ENCODE results near the gene ULBP2. TPM values are rescaled to one million over a fixed set of nuclear protein-coding genes. Genes with fewer than 3 reads are reported as not detected.

Gene ULBP2
- total RNA-seq, 1 experiment from 2014 or later, result 0.56 TPM

GRCh38 chr6:149991838-149992237 lies 50.0 kb downstream of the ULBP2 start:
- peak overlapping the region; percentile 64; the same call in 1 of the 2 replicates for H3K4me3 ChIP-seq (ENCODE audit: low read length)
- no peak overlapping the region for H3K9ac ChIP-seq (ENCODE audit: low read length)
- no peaks in the 10 kb centered on the region for H4K20me1 ChIP-seq (ENCODE audit: insufficient read depth, low read depth, low read length)
- no peaks in the 10 kb centered on the region for H3K9me2 ChIP-seq (replicated peaks; ENCODE audit: insufficient read depth, low read length)
- no peak overlapping the region for H3K27ac ChIP-seq (ENCODE audit: low read length)
- H2AFZ ChIP-seq (ENCODE audit: low read length), result peak overlapping the region; percentile 96; the same call in 1 of the 2 replicates
- H3K4me1 ChIP-seq (ENCODE audit: low read length), result peaks cover 17% of the 10 kb centered on the region
- no peaks in the 10 kb centered on the region for H3K27me3 ChIP-seq (ENCODE audit: low read length)
- H3K9me3 ChIP-seq (ENCODE audit: low read length), result no peaks in the 10 kb centered on the region
- peak overlapping the region; percentile 74 for H3K4me2 ChIP-seq (ENCODE audit: low read depth, low read length, poor library complexity, severe bottlenecking)
- no peaks in the 10 kb centered on the region for H3K36me3 ChIP-seq (ENCODE audit: insufficient read depth, low read length)
- no peaks in the 10 kb centered on the region for H3K79me2 ChIP-seq (ENCODE audit: low read length)
- DNase-seq, result no peak

- Histone ChIP-seq H3K79me2 (ENCODE audit: low read length) (no peaks in the 10 kb centered on the region), H2AFZ (ENCODE audit: low read length) (no peak overlapping the region), H3K4me3 (ENCODE audit: low read length) (no peak overlapping the region), H3K36me3 (ENCODE audit: insufficient read depth, low read length) (no peaks in the 10 kb centered on the region), H3K27ac (ENCODE audit: low read length) (no peak overlapping the region), H4K20me1 (ENCODE audit: insufficient read depth, low read depth, low read length) (no peaks in the 10 kb centered on the region), H3K9me2 (replicated peaks; ENCODE audit: insufficient read depth, low read length) (no peaks in the 10 kb centered on the region), H3K9ac (ENCODE audit: low read length) (no peak overlapping the region), H3K9me3 (ENCODE audit: low read length) (no peaks in the 10 kb centered on the region), H3K4me2 (ENCODE audit: low read depth, low read length, poor library complexity, severe bottlenecking) (no peak overlapping the region), H3K27me3 (ENCODE audit: low read length) (no peaks in the 10 kb centered on the region), H3K4me1 (ENCODE audit: low read length) (peaks cover 14% of the 10 kb centered on the region)
- DNase-seq, result no peak
Measured at GRCh38 chr6:149995235-149995750, 53.5 kb downstream of the ULBP2 start.

- Histone ChIP-seq H4K20me1 (ENCODE audit: insufficient read depth, low read depth, low read length) (no peaks in the 10 kb centered on the region), H3K27ac (ENCODE audit: low read length) (no peak overlapping the region), H3K4me3 (ENCODE audit: low read length) (no peak overlapping the region), H3K79me2 (ENCODE audit: low read length) (no peaks in the 10 kb centered on the region), H3K27me3 (ENCODE audit: low read length) (no peaks in the 10 kb centered on the region), H3K9me2 (replicated peaks; ENCODE audit: insufficient read depth, low read length) (no peaks in the 10 kb centered on the region), H3K4me2 (ENCODE audit: low read depth, low read length, poor library complexity, severe bottlenecking) (no peak overlapping the region), H3K9ac (ENCODE audit: low read length) (no peak overlapping the region), H3K4me1 (ENCODE audit: low read length) (peaks cover 8% of the 10 kb centered on the region), H3K36me3 (ENCODE audit: insufficient read depth, low read length) (no peaks in the 10 kb centered on the region), H3K9me3 (ENCODE audit: low read length) (no peaks in the 10 kb centered on the region), H2AFZ (ENCODE audit: low read length) (no peak overlapping the region)
- DNase-seq, result no peak
Measured at GRCh38 chr6:149995971-149996370, 54.2 kb downstream of the ULBP2 start.

Other genes with a start within 250 kb of the ULBP2 start
- 13.5 and 29.7 TPM in 2 replicates for gene LATS1, start 223.9 kb upstream of the ULBP2 start, total RNA-seq (2014; rRNA removed; shearing (Covaris generic); ENCODE audit: low replicate concordance)
- gene NUP43, start 195.5 kb upstream of the ULBP2 start, total RNA-seq (2014; rRNA removed; shearing (Covaris generic); ENCODE audit: low replicate concordance), result 35.7 and 37.8 TPM in 2 replicates
- 79.1 and 116 TPM in 2 replicates for gene PCMT1, start 192.3 kb upstream of the ULBP2 start, total RNA-seq (2014; rRNA removed; shearing (Covaris generic); ENCODE audit: low replicate concordance)
- 3.5 and 5.4 TPM in 2 replicates for gene LRP11, start 77.7 kb upstream of the ULBP2 start, total RNA-seq (2014; rRNA removed; shearing (Covaris generic); ENCODE audit: low replicate concordance)
- not detected in 2 replicates for gene RAET1E, start 43.9 kb upstream of the ULBP2 start, total RNA-seq (2014; rRNA removed; shearing (Covaris generic); ENCODE audit: low replicate concordance)
- gene RAET1G, start 18.9 kb upstream of the ULBP2 start, total RNA-seq (2014; rRNA removed; shearing (Covaris generic); ENCODE audit: low replicate concordance), result not detected in 2 replicates
- gene ULBP1, start 21.9 kb downstream of the ULBP2 start, total RNA-seq (2014; rRNA removed; shearing (Covaris generic); ENCODE audit: low replicate concordance), result 1.0 and 5.1 TPM in 2 replicates
- not detected in 2 replicates for gene RAET1L, start 83.5 kb downstream of the ULBP2 start, total RNA-seq (2014; rRNA removed; shearing (Covaris generic); ENCODE audit: low replicate concordance)
- gene ULBP3, start 127.1 kb downstream of the ULBP2 start, total RNA-seq (2014; rRNA removed; shearing (Covaris generic); ENCODE audit: low replicate concordance), result 1.7 and 3.5 TPM in 2 replicates
- 0.32 TPM in 1 of 2 replicates, not detected in the other for gene PPP1R14C, start 201.0 kb downstream of the ULBP2 start, total RNA-seq (2014; rRNA removed; shearing (Covaris generic); ENCODE audit: low replicate concordance)

Measured in Karpas-422 (cell line).